GM19238 (cell line): ENCODE measurements around the gene PDE3B.

Experiments used
- DNase-seq: peaks from one replicate; pipeline ENCODE4 v3.0.0; 2011; ENCODE audit warnings: low spot score; ENCODE audit not compliant: insufficient read length

PDE3B gene

DNA sequence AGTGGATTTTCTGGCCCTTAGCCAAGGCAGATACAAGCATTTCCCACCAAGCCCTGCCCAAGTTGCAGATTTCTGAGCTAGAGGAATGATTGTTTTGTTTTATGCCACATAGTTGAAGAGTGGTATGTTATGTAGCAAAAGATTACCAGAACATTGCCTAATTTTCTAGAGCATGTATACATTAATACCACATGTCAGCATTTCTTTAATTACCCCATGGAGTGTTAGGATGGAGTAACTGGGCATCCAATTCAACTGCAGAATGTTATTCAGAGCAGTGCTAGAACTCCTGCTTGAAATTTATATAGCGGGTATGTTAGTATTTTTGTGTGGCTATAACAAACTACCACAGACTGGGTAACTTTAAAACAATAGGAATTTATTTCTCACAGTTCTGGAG, 272.8 kb downstream of the PDE3B start:
- DNase-seq: no peak
